Lung (tissue), 12 donors: ENCODE measurements around the gene TENM4. TPM values are rescaled to one million over a fixed set of nuclear protein-coding genes. Genes with fewer than 3 reads are reported as not detected.

Experiments used
- ATAC-seq: fragments of 200-7000 bp; cut with Tn5 transposase; one replicate; pipeline ENCODE4 v1.9.1; 2020; ENCODE audit warnings: moderate number of reproducible peaks; ENCODE audit not compliant: insufficient read depth, low FRiP score
- DNase-seq, 3 donors: peaks; one replicate each; pipeline ENCODE4 v3.0.0-alpha.2; 2013 to 2017
- H3K27ac ChIP-seq, 2 donors: one replicate each; pipeline ENCODE4 v1.5.1; 2013; ENCODE audit warnings: mild to moderate bottlenecking in 2 of 2, moderate library complexity in 2 of 2, control low read depth in 1 of 2, inconsistent platforms in 1 of 2, low read depth in 1 of 2, low read length in 1 of 2
- H3K27me3 ChIP-seq, 3 donors: one replicate each; pipeline ENCODE4 v1.5.1; 2013; ENCODE audit warnings: low read length in 2 of 3; ENCODE audit not compliant: control insufficient read depth in 3 of 3, insufficient read depth in 3 of 3
- H3K36me3 ChIP-seq, 4 donors: one replicate each; pipeline ENCODE4 v1.5.1; 2013; ENCODE audit warnings: low read length in 4 of 4, mild to moderate bottlenecking in 1 of 4, moderate library complexity in 1 of 4; ENCODE audit not compliant: control insufficient read depth in 4 of 4, insufficient read depth in 4 of 4
- H3K4me1 ChIP-seq, 5 donors: one replicate each; pipeline ENCODE4 v1.5.1; 2013; ENCODE audit warnings: low read length in 5 of 5, mild to moderate bottlenecking in 2 of 5, moderate library complexity in 1 of 5; ENCODE audit not compliant: control insufficient read depth in 5 of 5, insufficient read depth in 5 of 5
- H3K4me3 ChIP-seq: one replicate; pipeline ENCODE4 v1.5.1; 2013; ENCODE audit warnings: mild to moderate bottlenecking, control low read depth, moderate library complexity
- H3K9ac ChIP-seq, 2 donors: one replicate each; pipeline ENCODE4 v1.5.1; 2013; ENCODE audit warnings: low read length in 2 of 2, control low read depth in 1 of 2; ENCODE audit not compliant: insufficient read depth in 1 of 2
- H3K9me3 ChIP-seq, 4 donors: one replicate each; pipeline ENCODE4 v1.5.1; 2013; ENCODE audit warnings: low read length in 3 of 4, mild to moderate bottlenecking in 1 of 4, moderate library complexity in 1 of 4; ENCODE audit not compliant: control insufficient read depth in 4 of 4, insufficient read depth in 3 of 4
- WGBS, 2 donors: extraction: QIAGEN DNeasy Blood & Tissue Kit; methylation state at CpG; one replicate each; pipeline ENCODE4 v1.1.7; 2013; 5-methylcytosine and 5-hydroxymethylcytosine counted together
- polyA plus RNA-seq, 2 donors: library from polyadenylated mRNA; stranded (reverse); fragments of 200-250 nt; gene quantifications; one replicate each; pipeline ENCODE4 v1.2.1, GENCODE V29; 2013
- total RNA-seq, 2 donors: library from RNA; depleted of rRNA in 1 of 2; stranded (reverse); fragments of >200 nt in 1 of 2; gene quantifications; one replicate each; pipeline ENCODE4 v1.2.1, GENCODE V29; 2014 to 2021
- TF ChIP-seq, protein P1 (sequence below): IDR thresholded peaks from 2 replicates; pipeline ENCODE4 v1.5.1; 2012; ENCODE audit warnings: mild to moderate bottlenecking; ENCODE audit errors: control extremely low read depth, extremely low read depth
- donor health status: control.
- donor health status: control.
- donor health status: Bipolar disorder and iron deficiency.
- donor health status: healthy.
- donor health status: DM: yes; HTN: yes; CAD: no.

The TENM4 gene
- total and polyA plus RNA-seq, 4 donors = 0.28 to 16.4 (median 3.2) TPM

DNA sequence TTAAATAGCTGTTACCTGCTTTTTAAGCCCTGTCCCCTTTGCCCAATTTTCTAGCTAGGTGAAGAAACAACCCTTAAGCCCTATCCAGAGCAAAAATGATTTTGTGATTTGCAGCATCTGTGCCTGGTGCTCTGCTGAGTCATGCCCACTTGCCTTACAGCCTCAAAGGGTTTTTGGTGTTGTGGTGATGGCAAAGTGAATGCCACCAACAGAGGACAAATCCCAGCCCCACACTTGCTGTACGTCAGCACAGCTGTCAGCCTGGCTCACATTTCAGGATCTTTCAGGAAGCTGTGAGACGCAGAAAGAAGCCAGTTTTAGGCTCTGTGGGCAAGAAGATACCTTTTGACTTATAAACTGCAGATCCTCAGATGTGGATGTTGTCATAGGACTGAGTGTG lies 401.7 kb downstream of the TENM4 start:
- no peak for DNase-seq
- Histone ChIP-seq H3K4me1 (peaks cover 0 to 7% (median 2%) of the 10 kb centered on the region in 5 donors), H3K36me3 (no peaks in the 10 kb centered on the region), H3K27me3 (no peaks in the 10 kb centered on the region), H3K9me3 (no peaks in the 10 kb centered on the region), H3K4me3 (no peak overlapping the region), H3K9ac (no peak overlapping the region), H3K27ac (no peak overlapping the region)
- TF ChIP-seq, protein P1, sequence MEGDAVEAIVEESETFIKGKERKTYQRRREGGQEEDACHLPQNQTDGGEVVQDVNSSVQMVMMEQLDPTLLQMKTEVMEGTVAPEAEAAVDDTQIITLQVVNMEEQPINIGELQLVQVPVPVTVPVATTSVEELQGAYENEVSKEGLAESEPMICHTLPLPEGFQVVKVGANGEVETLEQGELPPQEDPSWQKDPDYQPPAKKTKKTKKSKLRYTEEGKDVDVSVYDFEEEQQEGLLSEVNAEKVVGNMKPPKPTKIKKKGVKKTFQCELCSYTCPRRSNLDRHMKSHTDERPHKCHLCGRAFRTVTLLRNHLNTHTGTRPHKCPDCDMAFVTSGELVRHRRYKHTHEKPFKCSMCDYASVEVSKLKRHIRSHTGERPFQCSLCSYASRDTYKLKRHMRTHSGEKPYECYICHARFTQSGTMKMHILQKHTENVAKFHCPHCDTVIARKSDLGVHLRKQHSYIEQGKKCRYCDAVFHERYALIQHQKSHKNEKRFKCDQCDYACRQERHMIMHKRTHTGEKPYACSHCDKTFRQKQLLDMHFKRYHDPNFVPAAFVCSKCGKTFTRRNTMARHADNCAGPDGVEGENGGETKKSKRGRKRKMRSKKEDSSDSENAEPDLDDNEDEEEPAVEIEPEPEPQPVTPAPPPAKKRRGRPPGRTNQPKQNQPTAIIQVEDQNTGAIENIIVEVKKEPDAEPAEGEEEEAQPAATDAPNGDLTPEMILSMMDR = no peak
- 57 to 67% methylated on average over 2 of the region's 2 CpGs for WGBS, 2 donors
- no peak for ATAC-seq

DNA sequence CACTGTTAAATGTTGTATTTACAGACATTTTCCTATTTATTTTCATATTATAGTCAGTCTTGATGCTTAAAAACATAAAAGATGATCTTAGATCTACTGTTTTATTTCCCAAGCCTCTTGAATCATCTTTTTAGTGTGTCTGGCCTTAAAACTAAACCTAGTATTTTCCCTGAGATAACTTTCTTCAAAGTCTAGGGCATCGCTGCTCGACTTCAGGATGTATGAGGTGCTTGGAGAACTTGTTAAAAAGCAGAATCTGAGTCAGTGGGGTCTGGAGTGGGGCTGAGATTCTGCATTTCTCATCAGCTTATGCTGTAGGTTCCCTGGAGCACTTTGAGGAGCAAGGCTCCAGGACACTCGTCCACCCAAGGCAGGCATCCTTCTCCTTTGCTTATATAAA lies 404.9 kb downstream of the TENM4 start:
- TF ChIP-seq, protein P1 = no peak
- WGBS, 2 donors = 55 to 57% methylated on average over 3 of the region's 3 CpGs
- H3K9ac ChIP-seq = no peak overlapping the region
- DNase-seq = no peak
- H3K36me3 ChIP-seq = no peaks in the 10 kb centered on the region
- peaks cover 0 to 1% (median 0%) of the 10 kb centered on the region in 4 donors for H3K9me3 ChIP-seq
- no peak overlapping the region for H3K4me3 ChIP-seq
- no peaks in the 10 kb centered on the region for H3K27me3 ChIP-seq
- ATAC-seq = no peak
- peaks cover 0 to 4% (median 0%) of the 10 kb centered on the region in 5 donors for H3K4me1 ChIP-seq
- no peak overlapping the region for H3K27ac ChIP-seq

DNA sequence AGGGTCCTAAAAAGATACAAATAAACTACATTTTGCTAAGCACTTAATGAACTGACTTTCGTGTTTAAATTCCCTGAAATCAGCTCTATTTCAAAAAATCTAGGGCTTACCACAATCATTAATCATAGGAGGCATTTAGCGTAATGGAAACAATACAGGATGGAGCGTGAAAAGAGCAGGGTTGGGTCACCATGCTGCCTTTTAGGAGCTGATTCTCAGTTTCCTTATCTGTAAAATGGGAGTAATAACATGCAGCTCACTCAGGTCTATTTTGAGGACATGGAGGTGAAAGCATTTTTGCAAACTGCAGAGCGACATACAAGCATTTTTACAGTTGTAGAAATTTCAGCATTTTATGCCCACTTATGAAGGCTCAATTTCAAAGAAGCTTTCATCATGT lies 407.0 kb downstream of the TENM4 start:
- peaks cover 0 to 1% (median 0%) of the 10 kb centered on the region in 4 donors for H3K9me3 ChIP-seq
- H3K27me3 ChIP-seq = no peaks in the 10 kb centered on the region
- no peaks in the 10 kb centered on the region for H3K36me3 ChIP-seq
- H3K4me1 ChIP-seq = peaks cover 0 to 13% (median 0%) of the 10 kb centered on the region in 5 donors
- H3K9ac ChIP-seq = no peak overlapping the region
- H3K4me3 ChIP-seq = no peak overlapping the region
- H3K27ac ChIP-seq = no peak overlapping the region
- DNase-seq = no peak
- TF ChIP-seq, protein P1 = no peak
- no peak for ATAC-seq
- WGBS, 2 donors = 54 to 70% methylated on average over 4 of the region's 4 CpGs

DNA sequence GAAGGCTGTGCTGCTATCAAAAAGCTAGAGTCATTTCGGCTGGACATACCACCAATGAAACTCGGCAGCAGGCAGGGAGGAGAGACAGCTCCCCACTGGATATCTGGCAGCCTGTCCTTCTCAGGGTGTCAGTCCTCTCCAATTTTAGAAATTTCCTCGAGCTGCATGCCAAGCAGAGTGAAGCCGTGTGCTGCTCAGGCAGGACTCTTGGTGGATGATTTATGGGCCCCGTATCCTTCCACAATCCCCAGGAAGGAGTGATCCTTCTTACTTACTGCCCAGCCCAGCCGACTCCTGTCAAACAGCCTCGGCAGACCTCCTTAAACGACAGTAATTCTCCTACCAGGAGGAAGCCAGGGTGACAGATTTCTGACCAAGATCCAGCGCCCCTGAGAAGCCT lies 410.4 kb downstream of the TENM4 start:
- DNase-seq (peak; percentile 32 to 65 (median 47)), ATAC-seq (no peak)
- WGBS, 2 donors = 19 to 26% methylated on average over 9 of the region's 9 CpGs
- Histone ChIP-seq H3K4me3 (no peak overlapping the region), H3K9me3 (peaks cover 0 to 4% (median 0%) of the 10 kb centered on the region in 4 donors), H3K9ac (no peak overlapping the region), H3K36me3 (no peaks in the 10 kb centered on the region), H3K4me1 (peaks cover 0 to 23% (median 3%) of the 10 kb centered on the region in 5 donors), H3K27ac (no peak overlapping the region), H3K27me3 (no peaks in the 10 kb centered on the region)
- TF ChIP-seq, protein P1 = no peak
